Ectodermal cell (in vitro differentiated cells): Measurements from ENCODE around the gene GLS.

Experiments
- H3K27ac ChIP-seq: 2 replicates; pipeline ENCODE4 v1.7.0; 2013; ENCODE audit warnings: mild to moderate bottlenecking, low read depth, low read length; ENCODE audit not compliant: insufficient read depth, poor library complexity, severe bottlenecking
- H3K27me3 ChIP-seq: 2 replicates; pipeline ENCODE4 v1.7.0; 2013; ENCODE audit warnings: mild to moderate bottlenecking, low read length; ENCODE audit not compliant: insufficient read depth, control insufficient read depth, poor library complexity, severe bottlenecking
- H3K36me3 ChIP-seq: one replicate; pipeline ENCODE4 v1.7.0; 2013; ENCODE audit warnings: low read length; ENCODE audit not compliant: control insufficient read depth, insufficient read depth
- H3K4me1 ChIP-seq: one replicate; pipeline ENCODE4 v1.7.0; 2013; ENCODE audit warnings: low read length; ENCODE audit not compliant: control insufficient read depth, insufficient read depth
- H3K4me3 ChIP-seq: 2 replicates; pipeline ENCODE4 v1.7.0; 2013; ENCODE audit warnings: low read depth, low read length, control low read depth; ENCODE audit not compliant: insufficient read depth
- H3K9me3 ChIP-seq: 2 replicates; pipeline ENCODE4 v1.7.0; 2013; ENCODE audit warnings: mild to moderate bottlenecking, low read length, moderate library complexity; ENCODE audit not compliant: control insufficient read depth
- WGBS, 2 experiments: methylation state at CpG; one replicate each; pipeline ENCODE4 v1.1.7; 2013; ENCODE audit warnings: missing lambda C conversion rate in 2 of 2; 5-methylcytosine and 5-hydroxymethylcytosine counted together

GLS gene

DNA sequence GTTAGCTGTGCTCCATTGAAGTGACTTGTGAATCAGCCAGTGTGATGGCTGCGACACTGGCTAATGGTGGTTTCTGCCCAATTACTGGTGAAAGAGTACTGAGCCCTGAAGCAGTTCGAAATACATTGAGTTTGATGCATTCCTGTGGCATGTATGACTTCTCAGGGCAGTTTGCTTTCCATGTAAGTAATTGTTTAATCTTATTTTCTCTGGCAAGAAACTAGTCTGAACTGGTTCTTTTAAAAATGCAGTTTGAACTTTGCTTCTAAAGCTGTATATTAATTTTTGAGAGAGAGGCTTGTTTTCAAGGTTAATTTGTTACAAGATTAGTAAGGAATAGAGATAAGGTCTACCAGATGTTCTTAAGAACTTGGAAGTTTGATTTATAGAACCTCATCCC, 46.7 kb downstream of the GLS start:
- Histone ChIP-seq H3K4me3 (no peak overlapping the region), H3K27me3 (no peaks in the 10 kb centered on the region), H3K27ac (no peak overlapping the region), H3K36me3 (peaks cover 13% of the 10 kb centered on the region), H3K9me3 (no peaks in the 10 kb centered on the region), H3K4me1 (no peaks in the 10 kb centered on the region)
- 93 to 95% methylated on average over 2 of the region's 2 CpGs for WGBS, 2 experiments

DNA sequence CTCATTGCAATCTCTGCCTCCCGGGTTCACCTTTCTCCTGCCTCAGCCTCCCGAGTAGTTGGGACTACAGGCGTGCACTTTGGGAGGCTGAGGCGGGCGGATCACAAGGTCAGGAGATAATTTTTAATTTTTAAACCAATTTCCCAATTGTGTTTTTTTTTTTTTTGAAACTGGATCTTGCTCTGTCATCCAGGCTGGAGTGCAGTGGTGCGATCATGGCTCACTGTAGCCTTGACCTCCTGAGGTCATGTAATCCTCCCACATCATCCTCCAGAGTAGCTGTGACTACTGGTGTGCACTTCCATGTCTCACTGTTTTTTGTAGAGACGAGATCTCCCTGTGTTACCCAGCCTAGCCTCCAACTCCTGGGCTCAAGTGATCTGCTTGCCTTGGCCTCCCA, 49.3 kb downstream of the GLS start:
- H3K27ac ChIP-seq = no peak overlapping the region

DNA sequence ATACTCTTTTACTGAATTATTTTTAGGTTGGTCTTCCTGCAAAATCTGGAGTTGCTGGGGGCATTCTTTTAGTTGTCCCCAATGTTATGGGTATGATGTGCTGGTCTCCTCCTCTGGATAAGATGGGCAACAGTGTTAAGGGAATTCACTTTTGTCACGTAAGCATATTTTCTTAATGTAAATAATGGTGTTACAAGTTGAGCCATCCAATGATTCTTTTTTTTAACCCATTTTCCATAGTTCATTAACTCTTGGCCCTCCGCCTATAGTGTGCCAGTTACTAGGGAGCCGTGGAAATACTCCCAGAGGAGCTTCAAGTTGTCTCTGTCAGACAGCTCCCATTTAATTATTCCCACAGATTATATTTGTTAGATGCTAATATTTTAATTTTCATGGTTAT, 49.8 kb downstream of the GLS start:
- Histone ChIP-seq H3K36me3 (peaks cover 3% of the 10 kb centered on the region), H3K4me1 (no peaks in the 10 kb centered on the region), H3K9me3 (no peaks in the 10 kb centered on the region), H3K27me3 (no peaks in the 10 kb centered on the region), H3K4me3 (no peak overlapping the region), H3K27ac (no peak overlapping the region)
- 93 to 100% methylated on average over 3 of the region's 3 CpGs for WGBS, 2 experiments

More for the DNA sequence above, 49.3 kb downstream of the GLS start:
- no peaks in the 10 kb centered on the region for H3K4me1 ChIP-seq
- no peak overlapping the region for H3K4me3 ChIP-seq
- no peaks in the 10 kb centered on the region for H3K27me3 ChIP-seq
- H3K36me3 ChIP-seq = peaks cover 3% of the 10 kb centered on the region
- H3K9me3 ChIP-seq = no peaks in the 10 kb centered on the region
- 92 to 94% methylated on average over 7 of the region's 7 CpGs for WGBS, 2 experiments

DNA sequence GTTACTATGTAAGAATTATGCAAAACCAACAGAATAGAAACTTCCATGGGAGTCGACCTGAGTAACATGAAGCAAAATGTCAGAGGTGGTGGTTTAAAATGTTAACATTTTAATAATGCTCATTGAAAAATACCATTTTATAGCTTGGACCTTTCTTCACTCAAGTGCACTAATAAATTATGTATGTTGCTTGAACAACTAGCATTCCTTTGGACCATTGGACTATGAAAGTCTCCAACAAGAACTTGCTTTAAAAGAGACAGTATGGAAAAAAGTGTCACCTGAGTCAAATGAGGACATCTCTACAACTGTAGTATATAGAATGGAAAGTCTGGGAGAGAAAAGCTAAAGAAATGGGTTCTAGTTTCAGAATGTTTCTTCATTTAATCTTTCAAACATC, 51.9 kb downstream of the GLS start:
- Histone ChIP-seq H3K36me3 (peaks cover 2% of the 10 kb centered on the region), H3K4me1 (no peaks in the 10 kb centered on the region), H3K27me3 (no peaks in the 10 kb centered on the region), H3K4me3 (no peak overlapping the region), H3K9me3 (no peaks in the 10 kb centered on the region), H3K27ac (no peak overlapping the region)
- WGBS, 2 experiments = no CpG with 5 or more reads among the region's 1 CpG

DNA sequence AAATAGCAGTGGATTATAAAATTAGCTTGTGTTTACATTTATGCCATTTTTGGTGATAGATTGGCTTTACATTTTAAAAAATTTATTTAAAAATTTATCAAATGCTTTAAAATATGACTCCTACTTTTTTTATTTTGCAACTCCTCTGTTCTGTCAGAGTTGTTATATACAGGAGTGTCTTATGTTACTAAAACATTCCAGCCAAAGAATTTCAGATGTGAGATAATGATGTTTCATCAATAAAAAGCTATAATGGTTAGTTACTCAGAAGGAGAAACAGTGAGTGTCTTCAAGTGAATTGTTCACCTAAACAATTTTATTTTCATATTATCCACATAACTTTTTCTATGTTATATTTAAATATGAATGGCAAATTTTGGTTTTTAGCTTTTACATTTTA, 52.7 kb downstream of the GLS start:
- H3K4me3 ChIP-seq = no peak overlapping the region
- H3K27ac ChIP-seq = no peak overlapping the region
- H3K9me3 ChIP-seq = no peaks in the 10 kb centered on the region
- no peaks in the 10 kb centered on the region for H3K27me3 ChIP-seq
- no peaks in the 10 kb centered on the region for H3K36me3 ChIP-seq
- H3K4me1 ChIP-seq = no peaks in the 10 kb centered on the region

DNA sequence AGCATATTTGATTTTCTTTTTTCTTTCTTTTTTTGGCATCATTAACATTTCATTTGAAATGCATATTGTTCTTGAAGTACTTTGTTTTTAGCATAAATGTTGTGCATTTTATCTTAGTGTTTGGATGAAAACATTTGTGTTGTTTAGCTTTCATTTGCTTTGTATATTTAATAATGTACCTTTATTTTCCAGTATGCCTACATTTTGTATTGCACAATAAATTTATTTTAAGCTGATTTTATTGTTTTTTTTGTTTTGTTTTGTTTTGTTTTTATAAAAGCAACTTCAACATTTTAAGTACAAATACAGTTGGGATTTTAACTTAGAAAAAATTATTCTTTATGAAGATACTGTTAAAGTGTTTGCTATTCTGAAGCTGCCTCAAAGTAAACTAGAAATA, 54.4 kb downstream of the GLS start:
- Histone ChIP-seq H3K36me3 (no peaks in the 10 kb centered on the region), H3K27ac (no peak overlapping the region)

DNA sequence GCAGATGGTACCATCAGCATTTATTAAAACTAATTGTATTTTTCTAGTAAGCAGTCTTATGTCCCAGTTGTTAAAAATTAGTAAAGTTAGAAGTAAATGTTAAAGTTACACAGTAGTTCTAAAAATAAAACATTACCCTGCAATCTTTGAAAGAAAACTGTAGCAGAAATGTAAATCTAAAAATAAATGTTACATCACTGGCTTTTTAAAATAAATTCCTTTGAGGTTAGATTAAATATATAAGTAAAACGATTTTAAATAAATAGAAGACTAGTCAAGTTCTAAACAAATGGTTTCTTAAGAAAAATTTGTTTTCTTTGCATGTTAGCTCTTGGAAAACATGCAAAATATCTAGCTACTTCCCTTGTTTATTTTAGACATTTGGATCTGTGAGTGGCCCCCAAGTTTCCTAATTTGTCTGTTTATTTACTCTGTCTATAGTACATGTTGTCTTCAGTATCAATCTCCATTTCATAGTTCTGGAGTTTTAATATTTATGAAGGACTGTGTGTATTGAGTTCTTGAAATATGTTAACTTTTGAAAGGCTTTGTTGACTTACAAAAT, 58.2 kb downstream of the GLS start:
- Histone ChIP-seq H3K27ac (no peak overlapping the region), H3K36me3 (no peaks in the 10 kb centered on the region), H3K4me1 (no peaks in the 10 kb centered on the region), H3K9me3 (no peaks in the 10 kb centered on the region), H3K4me3 (no peak overlapping the region), H3K27me3 (no peaks in the 10 kb centered on the region)
- 80% methylated on average over 1 of the region's 1 CpG; no CpG with 5 or more reads in 1 of the 2 experiments for WGBS, 2 experiments

More for the DNA sequence above, 54.4 kb downstream of the GLS start:
- Histone ChIP-seq H3K9me3 (no peaks in the 10 kb centered on the region), H3K4me1 (no peaks in the 10 kb centered on the region), H3K4me3 (no peak overlapping the region), H3K27me3 (no peaks in the 10 kb centered on the region)

DNA sequence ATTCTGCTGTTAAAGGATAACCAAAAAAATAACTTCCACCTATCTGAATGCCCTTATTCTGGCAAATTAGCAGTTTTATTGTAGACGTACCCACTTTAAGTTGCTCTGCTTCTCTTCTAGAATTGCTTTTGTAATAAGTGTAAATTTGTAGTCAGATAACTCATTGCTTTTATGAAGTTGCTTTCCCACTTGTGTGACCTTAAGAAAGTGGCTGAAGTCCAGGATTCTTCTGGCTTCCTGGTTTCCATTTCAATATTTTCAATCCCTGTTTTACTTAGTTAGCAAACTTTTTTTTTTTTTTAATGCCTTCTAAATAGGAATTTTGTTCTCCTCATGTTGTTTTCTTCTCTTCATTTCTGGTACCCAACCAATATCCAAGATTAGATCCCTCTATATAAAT, 59.8 kb downstream of the GLS start:
- H3K9me3 ChIP-seq = no peaks in the 10 kb centered on the region
- no peak overlapping the region for H3K27ac ChIP-seq
- no peak overlapping the region for H3K4me3 ChIP-seq
- 95 to 100% methylated on average over 1 of the region's 1 CpG for whole genome bisulfite sequencing, 2 experiments
- H3K4me1 ChIP-seq = no peaks in the 10 kb centered on the region
- no peaks in the 10 kb centered on the region for H3K27me3 ChIP-seq
- no peaks in the 10 kb centered on the region for H3K36me3 ChIP-seq

DNA sequence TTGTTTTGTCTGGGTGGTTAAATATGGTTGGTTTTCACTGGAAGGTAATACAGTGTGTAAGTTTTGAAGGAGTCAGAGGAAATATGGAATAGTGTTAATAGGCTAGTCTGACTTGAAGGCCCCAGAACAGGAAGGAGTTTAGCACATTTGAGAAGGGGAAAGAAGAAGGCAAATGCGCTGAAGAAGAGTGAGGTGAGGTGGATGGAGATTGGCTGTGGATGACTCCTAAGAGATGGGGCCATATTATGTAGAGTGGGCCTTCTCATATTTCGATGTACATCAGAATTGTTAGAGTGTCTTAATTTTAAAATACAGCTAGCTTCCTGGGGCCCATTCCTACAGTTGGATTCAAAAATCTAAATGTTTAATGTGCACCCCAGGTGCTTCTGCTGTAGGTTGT, 61.0 kb downstream of the GLS start:
- Histone ChIP-seq H3K4me1 (no peaks in the 10 kb centered on the region), H3K36me3 (no peaks in the 10 kb centered on the region), H3K27ac (no peak overlapping the region), H3K4me3 (no peak overlapping the region), H3K27me3 (no peaks in the 10 kb centered on the region), H3K9me3 (no peaks in the 10 kb centered on the region)
- WGBS, 2 experiments = 90 to 99% methylated on average over 2 of the region's 2 CpGs

DNA sequence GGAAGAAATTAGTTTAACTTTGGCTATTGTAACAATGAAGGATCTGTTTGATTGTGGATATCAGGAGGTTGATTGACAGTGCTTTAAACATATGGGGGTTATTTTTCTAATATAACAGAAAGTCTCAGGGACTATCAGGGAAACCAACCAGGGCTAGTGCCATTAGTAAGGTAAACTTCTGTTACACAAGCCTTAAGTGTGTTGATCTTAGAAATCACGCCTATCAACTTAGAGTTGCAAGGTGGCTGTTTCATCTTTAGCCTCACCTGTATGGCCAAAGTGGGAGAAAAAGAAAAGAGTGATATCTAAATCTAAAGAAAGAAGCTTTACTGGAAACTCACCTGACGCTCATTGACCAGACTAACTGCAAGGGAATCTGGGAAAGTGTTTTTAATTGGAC, 62.1 kb downstream of the GLS start:
- Histone ChIP-seq H3K27me3 (no peaks in the 10 kb centered on the region), H3K4me1 (no peaks in the 10 kb centered on the region), H3K4me3 (no peak overlapping the region), H3K27ac (no peak overlapping the region), H3K9me3 (no peaks in the 10 kb centered on the region), H3K36me3 (no peaks in the 10 kb centered on the region)
- 93 to 97% methylated on average over 2 of the region's 2 CpGs for WGBS, 2 experiments

DNA sequence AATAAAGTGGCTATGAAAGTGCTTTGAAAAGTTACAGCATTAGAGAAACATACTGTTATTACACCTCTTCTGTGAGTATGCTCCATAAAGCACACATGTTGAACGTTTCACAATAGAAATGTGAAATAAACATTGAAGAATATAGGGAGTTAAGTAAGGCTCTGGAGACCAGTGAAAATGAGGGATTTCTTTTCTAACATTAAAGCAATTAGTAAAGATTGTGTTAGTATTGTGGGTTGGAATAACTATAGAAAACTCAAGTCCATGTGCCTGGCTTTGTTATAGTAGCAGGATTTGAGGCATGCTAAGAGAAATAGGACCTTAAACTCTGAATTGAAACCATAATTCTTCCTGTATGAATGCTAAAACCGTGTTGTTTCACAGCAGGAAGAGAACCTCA, 63.1 kb downstream of the GLS start:
- no peaks in the 10 kb centered on the region for H3K4me1 ChIP-seq
- H3K27me3 ChIP-seq = no peaks in the 10 kb centered on the region
- WGBS, 2 experiments = 75 to 90% methylated on average over 1 to 2 of the region's 2 CpGs
- H3K36me3 ChIP-seq = no peaks in the 10 kb centered on the region
- no peaks in the 10 kb centered on the region for H3K9me3 ChIP-seq
- no peak overlapping the region for H3K4me3 ChIP-seq
- H3K27ac ChIP-seq = no peak overlapping the region
